ENCODE results near the gene NLGN4Y.
A peak's percentile ranks its signal among the peaks of the same experiment; 100 is the strongest.

The NLGN4Y gene

GRCh38 chrY:14524272-14525231 is at the start of gene NLGN4Y:
TSS of gene NLGN4Y (plus strand) at chrY:14524529. CDS start at chrY:14622120, 97,591 bp downstream.
- FAIRE-seq: no peak
- peak; percentile 16 for DNase-seq (ENCODE audit: low spot score)

GRCh38 chrY:14485935-14486334 is 38.4 kb upstream of the NLGN4Y start:
- FAIRE-seq: no peak
- no peak for DNase-seq (ENCODE audit: low spot score)

GRCh38 chrY:14490226-14490625 is 34.1 kb upstream of the NLGN4Y start:
- DNase-seq (ENCODE audit: low spot score) (peak; percentile 22), FAIRE-seq (peak; percentile 60)

- DNase-seq (ENCODE audit: low spot score): no peak
- FAIRE-seq: no peak
Observed at GRCh38 chrY:14498071-14498470, 26.3 kb upstream of the NLGN4Y start.

GRCh38 chrY:14504592-14504991 is 19.7 kb upstream of the NLGN4Y start:
- peak; percentile 80 for FAIRE-seq
- DNase-seq (ENCODE audit: low spot score): no peak

- FAIRE-seq (no peak), DNase-seq (ENCODE audit: low spot score) (no peak)
Observed at GRCh38 chrY:14522379-14522950, 1.9 kb upstream of the NLGN4Y start.

- FAIRE-seq (no peak), DNase-seq (ENCODE audit: low spot score) (no peak)
Observed at GRCh38 chrY:14523491-14524271, 648 bp upstream of the NLGN4Y start.

GRCh38 chrY:14525315-14525714 is 986 bp downstream of the NLGN4Y start:
- FAIRE-seq: no peak
- no peak for DNase-seq (ENCODE audit: low spot score)

- FAIRE-seq (no peak), DNase-seq (ENCODE audit: low spot score) (peak; percentile 24)
Observed at GRCh38 chrY:14528361-14528760, 4.0 kb downstream of the NLGN4Y start.

GRCh38 chrY:14536703-14537102 is 12.4 kb downstream of the NLGN4Y start:
- FAIRE-seq (no peak), DNase-seq (ENCODE audit: low spot score) (no peak)

GRCh38 chrY:14543506-14543905 is 19.2 kb downstream of the NLGN4Y start:
- FAIRE-seq: no peak
- no peak for DNase-seq (ENCODE audit: low spot score)

GRCh38 chrY:14581294-14581693 is 57.0 kb downstream of the NLGN4Y start:
- DNase-seq (ENCODE audit: low spot score): no peak
- FAIRE-seq: no peak

GRCh38 chrY:14586725-14587124 is 62.4 kb downstream of the NLGN4Y start:
- FAIRE-seq: no peak
- no peak for DNase-seq (ENCODE audit: low spot score)

GRCh38 chrY:14601372-14601771 is 77.0 kb downstream of the NLGN4Y start:
- FAIRE-seq: no peak
- no peak for DNase-seq (ENCODE audit: low spot score)

- no peak for FAIRE-seq
- no peak for DNase-seq (ENCODE audit: low spot score)
Observed at GRCh38 chrY:14617625-14618024, 93.3 kb downstream of the NLGN4Y start.

GRCh38 chrY:14618513-14618912 is 94.2 kb downstream of the NLGN4Y start:
- FAIRE-seq: no peak
- no peak for DNase-seq (ENCODE audit: low spot score)

GRCh38 chrY:14628208-14628607 is 103.9 kb downstream of the NLGN4Y start:
- FAIRE-seq: no peak
- DNase-seq (ENCODE audit: low spot score): no peak

- DNase-seq (ENCODE audit: low spot score): no peak
- no peak for FAIRE-seq
Observed at GRCh38 chrY:14631676-14632075, 107.3 kb downstream of the NLGN4Y start.

- DNase-seq (ENCODE audit: low spot score) (no peak), FAIRE-seq (peak; percentile 27)
Observed at GRCh38 chrY:14633718-14634117, 109.4 kb downstream of the NLGN4Y start.

- DNase-seq (ENCODE audit: low spot score) (no peak), FAIRE-seq (no peak)
Observed at GRCh38 chrY:14634954-14635353, 110.6 kb downstream of the NLGN4Y start.

GRCh38 chrY:14637551-14637950 is 113.2 kb downstream of the NLGN4Y start:
- DNase-seq (ENCODE audit: low spot score) (no peak), FAIRE-seq (no peak)

GRCh38 chrY:14641853-14642252 is 117.5 kb downstream of the NLGN4Y start:
- DNase-seq (ENCODE audit: low spot score) (no peak), FAIRE-seq (no peak)
